ENCODE data around the gene USP54.

USP54 gene

DNA sequence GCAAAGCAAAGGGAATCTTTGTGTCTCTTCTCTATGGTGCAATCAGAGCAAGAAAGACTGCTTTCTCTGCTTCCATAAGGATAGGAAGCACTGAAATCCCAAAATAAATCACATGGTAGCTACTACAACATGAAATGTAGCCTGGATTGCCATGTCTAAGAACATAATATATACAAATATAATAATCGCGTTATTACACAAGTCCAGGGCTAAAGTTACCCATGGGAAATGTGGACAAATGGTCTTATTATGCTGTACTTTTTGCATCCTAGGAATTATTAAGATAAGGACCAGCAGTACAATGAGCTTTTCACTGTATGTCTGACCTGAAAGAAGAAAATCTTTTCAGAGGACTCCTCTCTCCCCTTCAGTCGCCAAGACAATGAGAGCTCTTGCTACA, 71.8 kb downstream of the USP54 start:
- DNase-seq (ENCODE audit: low spot score), result no peak

GRCh38 chr10:73517166-73517888, 73.8 kb downstream of the USP54 start:
- DNase-seq (ENCODE audit: low spot score), result no peak

DNA sequence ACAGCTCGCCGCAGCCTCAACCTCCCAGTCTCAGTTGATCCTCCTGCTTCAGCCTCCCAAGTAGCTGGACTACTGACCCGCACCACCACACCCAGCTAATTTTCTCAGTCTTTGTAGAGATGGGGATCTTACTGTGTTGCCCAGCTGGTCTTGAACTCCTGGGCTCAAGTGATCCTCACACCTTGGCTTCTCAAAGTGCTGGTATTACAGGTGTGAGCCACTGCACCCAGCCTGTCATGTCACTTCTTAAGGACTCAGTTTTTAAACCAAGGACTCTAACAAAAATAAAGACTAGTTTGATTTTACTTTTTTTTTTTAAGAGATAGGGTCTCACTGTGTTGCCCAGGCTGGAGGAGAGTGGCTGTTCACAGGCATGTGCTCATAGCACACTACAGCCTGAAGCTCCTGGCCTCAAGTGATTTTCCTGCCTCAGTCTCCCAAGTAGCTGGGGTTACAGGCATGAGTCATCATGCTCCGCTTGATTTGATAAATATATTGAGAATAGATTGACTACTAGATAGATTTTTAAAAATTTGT, 78.9 kb downstream of the USP54 start:
- DNase-seq (ENCODE audit: low spot score), result no peak

- no peak for DNase-seq (ENCODE audit: low spot score)
Observed at GRCh38 chr10:73509695-73510094, 81.4 kb downstream of the USP54 start.

DNA sequence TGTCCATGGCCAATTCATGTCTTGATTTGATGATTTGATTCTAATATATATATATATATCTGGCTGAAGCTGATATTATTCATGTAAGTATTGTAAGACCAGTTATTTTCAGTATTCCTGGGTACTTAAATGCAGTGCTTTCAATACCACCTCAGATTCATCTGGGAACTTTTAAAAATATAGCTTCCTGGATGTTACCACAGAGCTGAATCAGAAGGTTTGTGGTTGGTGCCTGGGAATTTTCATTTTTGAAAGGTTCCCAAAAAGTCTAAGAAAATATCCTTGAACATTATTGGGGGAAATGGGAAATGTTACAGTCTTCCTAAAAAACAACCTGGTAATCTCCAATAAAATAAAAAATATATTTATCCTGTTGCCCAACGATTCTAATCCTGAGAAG, 84.7 kb downstream of the USP54 start:
- DNase-seq (ENCODE audit: low spot score), result no peak

GRCh38 chr10:73506074-73506473, 85.1 kb downstream of the USP54 start:
- no peak for DNase-seq (ENCODE audit: low spot score)

DNA sequence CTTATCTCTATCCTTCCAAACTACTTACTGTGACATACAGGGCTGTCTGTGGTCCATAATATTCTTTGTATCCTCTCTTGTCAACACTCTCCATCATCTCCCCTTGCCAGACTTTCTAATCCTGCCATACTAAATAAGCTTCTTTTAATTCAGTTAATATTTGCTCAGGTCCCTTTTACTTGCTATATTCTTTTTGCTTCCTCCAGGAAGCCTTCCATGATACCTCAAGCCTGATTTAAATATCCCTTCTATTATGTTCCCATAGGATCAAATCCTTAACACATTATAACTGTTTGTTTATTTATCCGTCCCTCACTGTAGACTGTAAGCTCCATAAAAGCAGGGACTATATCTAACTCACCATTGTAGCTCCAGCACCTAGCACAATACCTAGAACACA, 88.1 kb downstream of the USP54 start:
- DNase-seq (ENCODE audit: low spot score), result no peak

DNA sequence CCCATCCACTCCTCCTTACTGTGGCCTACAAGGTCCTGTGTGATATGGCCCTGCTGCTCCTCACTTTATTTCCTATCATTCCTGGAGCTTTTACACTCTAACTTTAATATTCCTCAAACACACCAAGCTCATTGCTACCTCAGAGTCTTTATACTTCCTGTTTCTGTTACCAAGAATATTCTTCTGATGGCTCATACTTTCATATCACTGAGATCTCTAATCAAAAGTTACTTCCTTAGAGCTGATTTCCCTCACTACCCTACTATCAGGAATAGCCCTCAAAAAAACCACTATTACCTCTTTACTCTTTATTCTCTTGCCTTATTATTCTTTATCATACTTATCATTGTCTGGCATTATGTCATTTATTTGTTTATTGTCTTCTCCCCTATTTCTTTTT, 89.5 kb downstream of the USP54 start:
- DNase-seq (ENCODE audit: low spot score), result no peak

DNA sequence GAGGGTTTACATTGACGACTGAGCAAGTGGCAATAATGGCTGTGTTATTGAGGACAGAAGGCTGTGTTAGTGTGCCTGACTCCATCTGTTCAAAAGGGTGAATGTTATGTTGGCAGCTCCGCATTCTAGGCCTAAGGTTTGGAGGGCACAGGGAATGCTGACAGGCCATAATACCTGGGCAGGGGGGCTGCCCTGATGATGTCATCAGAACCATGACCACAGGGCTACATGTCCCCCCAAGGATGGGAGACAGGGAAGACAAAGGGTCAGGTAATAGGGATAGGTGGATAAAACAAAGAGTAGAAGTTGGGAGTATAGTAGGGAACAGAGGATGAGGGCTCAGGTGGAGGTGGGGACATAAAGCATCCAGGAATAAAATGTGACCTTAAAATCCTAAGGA, 93.5 kb downstream of the USP54 start:
- no peak for DNase-seq (ENCODE audit: low spot score)

GRCh38 chr10:73495884-73496674, 95.1 kb downstream of the USP54 start, which contains the start of gene PPP3CB:
Gene PPP3CB, minus strand, starts transcription at chr10:73496024. Its CDS starts 135 bp downstream, at chr10:73495889.
- DNase-seq (ENCODE audit: low spot score), result peak; percentile 93

- DNase-seq (ENCODE audit: low spot score), result peak; percentile 91
Observed at GRCh38 chr10:73495226-73495883, 95.8 kb downstream of the USP54 start.

DNA sequence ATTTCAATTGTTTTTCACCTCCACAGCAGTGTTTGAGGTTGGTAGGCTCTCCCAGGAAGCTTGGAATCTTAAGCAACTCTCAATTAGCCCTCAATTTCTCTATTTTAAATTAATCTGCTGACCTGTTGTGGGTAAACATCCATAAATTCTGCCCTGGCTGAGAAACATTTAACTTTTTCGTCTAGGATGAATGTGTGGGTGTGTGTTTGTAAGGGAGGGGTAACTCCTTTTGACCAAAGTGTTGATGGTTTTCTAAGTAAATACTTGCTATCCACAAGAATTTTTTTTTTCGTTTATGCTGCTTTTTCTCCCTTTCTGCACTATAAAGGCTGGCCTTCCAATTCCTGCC, 96.3 kb downstream of the USP54 start:
- DNase-seq (ENCODE audit: low spot score), result no peak

GRCh38 chr10:73494213-73494612, 96.9 kb downstream of the USP54 start:
- DNase-seq (ENCODE audit: low spot score), result no peak

GRCh38 chr10:73493781-73494180, 97.4 kb downstream of the USP54 start:
- DNase-seq (ENCODE audit: low spot score), result no peak

GRCh38 chr10:73486601-73487000, 104.5 kb downstream of the USP54 start:
- no peak for DNase-seq (ENCODE audit: low spot score)

- DNase-seq (ENCODE audit: low spot score), result no peak
Observed at GRCh38 chr10:73485320-73485719, 105.8 kb downstream of the USP54 start.

DNA sequence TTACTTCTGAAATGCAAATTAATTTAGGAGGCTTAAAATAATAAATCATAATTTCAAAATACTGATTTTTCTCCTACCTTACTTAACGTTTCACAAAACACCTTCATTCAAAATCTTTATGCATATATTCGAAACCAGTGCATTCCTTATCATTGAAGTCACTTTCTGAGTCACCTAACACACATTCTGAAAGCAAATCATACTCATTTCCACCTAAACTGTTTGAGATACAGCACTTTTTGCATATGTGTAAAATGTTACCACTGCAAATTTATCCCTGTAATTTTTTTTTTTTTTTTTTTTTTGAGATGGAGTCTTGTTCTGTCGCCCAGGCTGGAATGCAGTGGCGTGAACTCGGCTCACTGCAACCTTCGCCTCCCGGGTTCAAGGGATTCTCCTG, 111.0 kb downstream of the USP54 start:
- DNase-seq (ENCODE audit: low spot score), result no peak

DNA sequence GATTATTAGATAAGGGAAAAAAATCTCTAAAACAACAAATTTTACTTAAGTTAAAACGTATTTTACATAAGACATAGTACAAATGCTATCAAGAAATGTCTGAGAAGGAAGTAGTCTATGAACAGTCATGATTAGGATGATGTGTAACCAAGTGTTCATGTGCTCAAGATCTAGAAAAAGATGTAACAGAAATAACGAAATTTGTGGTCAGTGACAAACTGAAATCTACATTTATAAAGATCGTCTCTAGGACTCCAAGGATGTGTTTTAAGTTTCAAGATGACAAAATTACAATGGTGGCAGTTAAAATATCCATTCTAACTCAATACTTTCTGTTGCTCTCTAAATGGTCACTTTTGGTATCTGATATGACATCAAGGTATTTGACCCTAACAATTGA, 112.5 kb downstream of the USP54 start:
- DNase-seq (ENCODE audit: low spot score), result no peak

DNA sequence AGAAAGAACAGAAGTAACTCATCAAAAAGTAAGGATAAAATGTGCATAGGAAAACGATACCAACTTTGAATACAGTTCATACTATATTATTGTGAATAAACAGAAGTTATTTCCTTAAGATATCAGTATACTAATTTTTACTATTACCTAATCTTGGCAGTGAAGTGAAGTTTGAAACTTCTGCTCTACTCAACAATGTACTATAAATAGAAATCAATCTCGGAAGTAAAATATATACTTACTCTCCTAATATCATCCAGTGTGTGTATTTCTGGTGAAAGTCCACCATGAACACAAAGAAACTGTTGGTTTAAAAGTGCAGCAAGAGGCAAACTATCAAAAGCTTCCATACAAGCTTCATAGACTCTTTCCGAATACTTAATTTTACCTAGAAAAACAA, 119.9 kb downstream of the USP54 start:
- DNase-seq (ENCODE audit: low spot score), result no peak

DNA sequence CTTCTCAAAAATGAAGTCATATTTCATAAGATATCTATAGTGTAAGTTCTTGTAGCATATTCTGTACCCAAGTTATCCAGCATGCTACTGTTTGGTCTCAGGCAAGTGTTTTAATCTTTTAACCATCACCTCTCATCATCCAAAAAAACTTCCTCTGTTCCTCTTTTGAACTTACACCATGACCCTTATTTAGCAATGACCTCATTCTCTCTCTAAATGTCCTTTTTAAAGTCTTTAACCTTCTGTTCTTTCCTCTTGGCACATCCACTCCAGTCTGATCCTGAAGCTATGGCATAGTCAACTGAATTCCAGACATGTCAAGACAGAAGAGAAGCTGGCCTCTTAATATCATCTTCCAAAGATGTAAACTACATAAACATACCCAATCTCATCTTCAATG, 121.6 kb downstream of the USP54 start:
- DNase-seq (ENCODE audit: low spot score), result no peak

GRCh38 chr10:73467206-73467605, 123.9 kb downstream of the USP54 start:
- DNase-seq (ENCODE audit: low spot score), result no peak

GRCh38 chr10:73465978-73466726, 125.0 kb downstream of the USP54 start:
- no peak for DNase-seq (ENCODE audit: low spot score)
